Neural cell (in vitro differentiated cells): ENCODE data around the gene TPPP3.

Source experiments
- CTCF ChIP-seq: fragments of 450-650 bp; IDR thresholded peaks from 2 replicates; pipeline ENCODE4 v1.5.1; 2014; ENCODE audit warnings: antibody characterized with exemption, mild to moderate bottlenecking, moderate library complexity; ENCODE audit not compliant: poor library complexity, severe bottlenecking
- EP300 ChIP-seq: fragments of 450-650 bp; conservative IDR thresholded peaks from 2 replicates; pipeline ENCODE4 v1.6.1; 2014; ENCODE audit warnings: antibody characterized with exemption, mild to moderate bottlenecking, moderate library complexity; ENCODE audit not compliant: poor library complexity, severe bottlenecking
- EZH2 ChIP-seq: fragments of 200-600, 300-800 bp; shearing (Covaris generic), sonication (generic); IDR thresholded peaks from 2 replicates; pipeline ENCODE4 v1.6.1; 2014; ENCODE audit warnings: antibody characterized with exemption, low read length, borderline replicate concordance, mild to moderate bottlenecking; ENCODE audit not compliant: insufficient read depth, poor library complexity, severe bottlenecking
- MXI1 ChIP-seq: fragments of 450-650 bp; conservative IDR thresholded peaks from 2 replicates; pipeline ENCODE4 v1.6.1; 2014; ENCODE audit warnings: antibody characterized with exemption, mild to moderate bottlenecking; ENCODE audit not compliant: poor library complexity, severe bottlenecking
- POLR2AphosphoS5 ChIP-seq: IDR thresholded peaks from 2 replicates; pipeline ENCODE4 v1.6.1; 2012
- RAD21 ChIP-seq: fragments of 450-650 bp; conservative IDR thresholded peaks from 2 replicates; pipeline ENCODE4 v1.6.1; 2014; ENCODE audit warnings: antibody characterized with exemption, mild to moderate bottlenecking, moderate library complexity
- REST ChIP-seq: IDR thresholded peaks from 2 replicates; pipeline ENCODE4 v1.6.1; 2012; ENCODE audit warnings: borderline replicate concordance
- SMC3 ChIP-seq: fragments of 450-650 bp; conservative IDR thresholded peaks from 2 replicates; pipeline ENCODE4 v1.6.1; 2014; ENCODE audit warnings: antibody characterized with exemption, mild to moderate bottlenecking, moderate library complexity; ENCODE audit not compliant: poor library complexity
- TAF1 ChIP-seq: IDR thresholded peaks from 2 replicates; pipeline ENCODE4 v1.6.1; 2012; ENCODE audit warnings: low read depth

GRCh38 chr16:67437513-67437912, 44.2 kb upstream of the TPPP3 start:
- TF ChIP-seq CTCF, result no peak
- TF ChIP-seq POLR2AphosphoS5, result no peak
- no peak for TF ChIP-seq SMC3
- no peak for TF ChIP-seq MXI1
- TF ChIP-seq REST, result no peak
- no peak for TF ChIP-seq EZH2
- TF ChIP-seq EP300, result no peak
- no peak for TF ChIP-seq TAF1
- no peak for TF ChIP-seq RAD21
